Coronary artery (tissue), 2 donors: ENCODE measurements around the gene MAPT.
"Not testable (repeated sequence)": the region's sequence is repeated elsewhere in the genome, so short reads cannot be mapped to it uniquely, and the experiment has no call there.

Experiments used
- DNase-seq: peaks from one replicate; pipeline ENCODE4 v3.0.0-alpha.2; 2017; ENCODE audit warnings: low spot score
- H3K27ac ChIP-seq, 2 donors: fragments of 200-600 bp; sonication (generic); one replicate each; pipeline ENCODE4 v1.5.1; 2016 to 2019
- H3K4me3 ChIP-seq: fragments of 200-600 bp; sonication (generic); 2 replicates; pipeline ENCODE4 v1.5.1; 2016; ENCODE audit warnings: mild to moderate bottlenecking, moderate library complexity
- CTCF ChIP-seq: fragments of 200-600 bp; sonication (generic); IDR thresholded peaks from one replicate; pipeline ENCODE4 v1.5.1; 2019; ENCODE audit warnings: antibody characterized with exemption

The MAPT gene

DNA sequence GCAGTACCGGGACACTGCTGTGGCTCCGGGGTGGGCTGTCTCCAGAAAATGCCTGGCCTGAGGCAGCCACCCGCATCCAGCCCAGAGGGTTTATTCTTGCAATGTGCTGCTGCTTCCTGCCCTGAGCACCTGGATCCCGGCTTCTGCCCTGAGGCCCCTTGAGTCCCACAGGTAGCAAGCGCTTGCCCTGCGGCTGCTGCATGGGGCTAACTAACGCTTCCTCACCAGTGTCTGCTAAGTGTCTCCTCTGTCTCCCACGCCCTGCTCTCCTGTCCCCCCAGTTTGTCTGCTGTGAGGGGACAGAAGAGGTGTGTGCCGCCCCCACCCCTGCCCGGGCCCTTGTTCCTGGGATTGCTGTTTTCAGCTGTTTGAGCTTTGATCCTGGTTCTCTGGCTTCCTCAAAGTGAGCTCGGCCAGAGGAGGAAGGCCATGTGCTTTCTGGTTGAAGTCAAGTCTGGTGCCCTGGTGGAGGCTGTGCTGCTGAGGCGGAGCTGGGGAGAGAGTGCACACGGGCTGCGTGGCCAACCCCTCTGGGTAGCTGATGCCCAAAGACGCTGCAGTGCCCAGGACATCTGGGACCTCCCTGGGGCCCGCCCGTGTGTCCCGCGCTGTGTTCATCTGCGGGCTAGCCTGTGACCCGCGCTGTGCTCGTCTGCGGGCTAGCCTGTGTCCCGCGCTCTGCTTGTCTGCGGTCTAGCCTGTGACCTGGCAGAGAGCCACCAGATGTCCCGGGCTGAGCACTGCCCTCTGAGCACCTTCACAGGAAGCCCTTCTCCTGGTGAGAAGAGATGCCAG is 117.6 kb downstream of the MAPT start:
- no peak for DNase-seq
- TF ChIP-seq CTCF: no peak
- Histone ChIP-seq H3K27ac (no peak overlapping the region), H3K4me3 (no peak overlapping the region)

- DNase-seq: no peak
- H3K27ac ChIP-seq: no peak overlapping the region
- TF ChIP-seq CTCF: no peak
- H3K4me3 ChIP-seq: no peak overlapping the region
Observed at GRCh38 chr17:46012506-46013079, 118.2 kb downstream of the MAPT start.

DNA sequence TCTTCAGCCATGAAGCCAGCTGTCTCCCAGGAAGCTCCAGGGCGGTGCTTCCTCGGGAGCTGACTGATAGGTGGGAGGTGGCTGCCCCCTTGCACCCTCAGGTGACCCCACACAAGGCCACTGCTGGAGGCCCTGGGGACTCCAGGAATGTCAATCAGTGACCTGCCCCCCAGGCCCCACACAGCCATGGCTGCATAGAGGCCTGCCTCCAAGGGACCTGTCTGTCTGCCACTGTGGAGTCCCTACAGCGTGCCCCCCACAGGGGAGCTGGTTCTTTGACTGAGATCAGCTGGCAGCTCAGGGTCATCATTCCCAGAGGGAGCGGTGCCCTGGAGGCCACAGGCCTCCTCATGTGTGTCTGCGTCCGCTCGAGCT is 118.8 kb downstream of the MAPT start:
- DNase-seq: no peak
- no peak for TF ChIP-seq CTCF
- no peak overlapping the region for H3K27ac ChIP-seq
- no peak overlapping the region for H3K4me3 ChIP-seq

DNA sequence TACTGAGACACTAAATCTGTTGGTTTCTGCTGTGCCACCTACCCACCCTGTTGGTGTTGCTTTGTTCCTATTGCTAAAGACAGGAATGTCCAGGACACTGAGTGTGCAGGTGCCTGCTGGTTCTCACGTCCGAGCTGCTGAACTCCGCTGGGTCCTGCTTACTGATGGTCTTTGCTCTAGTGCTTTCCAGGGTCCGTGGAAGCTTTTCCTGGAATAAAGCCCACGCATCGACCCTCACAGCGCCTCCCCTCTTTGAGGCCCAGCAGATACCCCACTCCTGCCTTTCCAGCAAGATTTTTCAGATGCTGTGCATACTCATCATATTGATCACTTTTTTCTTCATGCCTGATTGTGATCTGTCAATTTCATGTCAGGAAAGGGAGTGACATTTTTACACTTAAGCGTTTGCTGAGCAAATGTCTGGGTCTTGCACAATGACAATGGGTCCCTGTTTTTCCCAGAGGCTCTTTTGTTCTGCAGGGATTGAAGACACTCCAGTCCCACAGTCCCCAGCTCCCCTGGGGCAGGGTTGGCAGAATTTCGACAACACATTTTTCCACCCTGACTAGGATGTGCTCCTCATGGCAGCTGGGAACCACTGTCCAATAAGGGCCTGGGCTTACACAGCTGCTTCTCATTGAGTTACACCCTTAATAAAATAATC is 119.3 kb downstream of the MAPT start:
- Histone ChIP-seq H3K27ac (no peak overlapping the region), H3K4me3 (no peak overlapping the region)
- no peak for DNase-seq
- TF ChIP-seq CTCF: no peak

DNA sequence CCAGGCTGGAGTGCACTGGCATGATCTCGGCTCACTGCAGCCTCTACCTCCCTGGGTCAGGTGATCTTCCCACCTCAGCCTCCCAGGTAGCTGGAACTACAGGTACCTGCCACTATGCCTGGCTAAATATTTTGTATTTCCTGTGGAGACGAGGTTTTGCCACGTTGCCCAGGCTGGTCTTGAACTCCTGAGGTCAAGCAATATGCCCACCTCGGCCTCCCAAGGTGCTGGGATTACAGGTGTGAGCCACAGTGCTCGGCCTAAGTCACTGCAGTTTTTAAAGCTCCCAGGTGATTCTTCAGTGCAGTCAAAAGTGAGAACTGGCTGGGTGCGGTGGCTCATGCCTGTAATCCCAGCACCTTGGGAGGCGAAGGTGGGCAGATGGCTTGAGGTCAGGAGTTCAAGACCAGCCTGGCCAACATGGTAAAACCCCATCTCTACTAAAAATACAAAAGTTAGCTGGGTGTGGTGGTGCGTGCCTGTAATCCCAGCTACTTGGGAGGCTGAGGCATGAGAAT is 125.1 kb downstream of the MAPT start:
- not testable (repeated sequence) for H3K4me3 ChIP-seq, H3K27ac ChIP-seq, DNase-seq

GRCh38 chr17:46020023-46020761 is 125.8 kb downstream of the MAPT start:
- no peak overlapping the region for H3K4me3 ChIP-seq
- no peak for DNase-seq
- TF ChIP-seq CTCF: no peak
- peak overlapping the region in 1 of 2 donors; percentile 19 for H3K27ac ChIP-seq

DNA sequence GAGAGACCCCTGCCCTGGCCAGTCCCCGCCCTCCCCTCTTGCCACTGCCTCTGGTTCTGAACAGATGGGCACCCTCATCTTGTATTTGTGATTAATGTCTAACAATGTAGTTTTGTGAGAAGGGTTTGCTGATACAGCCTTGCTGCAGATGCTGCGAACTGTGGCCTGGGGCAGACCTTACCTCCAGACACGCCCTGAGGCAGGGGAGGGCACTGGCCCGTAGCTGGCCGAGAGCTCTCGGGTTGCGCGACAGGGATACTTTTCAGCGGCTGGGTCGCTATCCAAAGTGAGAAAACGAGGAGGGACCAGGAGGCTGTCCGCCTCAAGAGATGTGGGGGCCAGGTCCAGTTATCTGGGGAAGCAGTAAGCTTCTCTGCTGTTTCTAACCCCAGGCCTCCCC is 126.6 kb downstream of the MAPT start:
- TF ChIP-seq CTCF: no peak
- no peak overlapping the region for H3K4me3 ChIP-seq
- H3K27ac ChIP-seq: peak overlapping the region in 1 of 2 donors; percentile 19
- DNase-seq: no peak

DNA sequence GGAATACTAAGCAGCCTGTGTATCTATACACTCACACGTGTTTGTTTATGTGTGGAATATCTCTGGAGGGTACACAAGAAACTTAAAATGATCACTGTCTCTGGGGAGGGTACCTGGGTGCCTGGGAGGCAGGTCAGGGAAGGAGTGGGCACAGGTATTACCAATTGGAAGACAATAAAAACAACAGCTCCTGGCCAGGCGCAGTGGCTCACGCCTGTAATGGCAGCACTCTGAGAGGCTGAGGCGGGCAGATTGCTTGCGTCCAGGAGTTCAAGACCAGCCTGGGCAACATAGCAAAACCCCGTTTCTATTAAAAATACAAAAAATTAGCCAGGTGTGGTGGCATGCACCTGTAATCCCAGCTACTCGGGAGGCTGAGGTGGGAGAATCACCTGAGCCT is 129.0 kb downstream of the MAPT start:
- not testable (repeated sequence) for DNase-seq, H3K4me3 ChIP-seq, H3K27ac ChIP-seq
